C4-2B (cell line): ENCODE data around the gene CFAP46.
"Not testable (repeated sequence)": the region's sequence is repeated elsewhere in the genome, so short reads cannot be mapped to it uniquely, and the experiment has no call there.

Experiments used
- H3K27ac ChIP-seq: fragments of 450-650 bp; 2 replicates; pipeline ENCODE4 v1.5.1; 2017
- ZFX ChIP-seq: fragments of 450-650 bp; IDR thresholded peaks from 2 replicates; pipeline ENCODE4 v1.6.1; 2017
- TF ChIP-seq, protein P1 (sequence below): fragments of 450-650 bp; conservative IDR thresholded peaks from 2 replicates; pipeline ENCODE4 v1.5.1; 2017; ENCODE audit warnings: mild to moderate bottlenecking

CFAP46 gene

DNA sequence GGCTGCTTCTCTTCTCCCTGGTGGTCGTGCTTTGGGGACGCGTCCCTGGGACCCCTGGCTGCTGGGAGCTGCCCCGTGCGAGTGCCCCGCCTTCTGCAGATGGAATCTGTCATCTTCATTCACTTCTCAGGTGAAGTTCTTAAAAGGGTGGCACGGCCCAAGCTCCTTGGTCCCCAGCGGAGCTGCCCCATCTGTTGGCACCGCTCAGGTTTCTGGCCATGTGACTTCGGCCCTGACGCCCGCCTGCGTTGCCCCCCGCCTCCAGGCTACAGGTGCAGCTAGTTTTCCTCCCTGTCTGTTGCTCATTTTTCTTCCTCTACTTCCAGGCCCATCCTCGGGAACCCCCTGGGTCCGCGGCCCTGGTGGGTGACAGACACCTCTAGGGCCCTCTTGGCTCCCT, 149.6 kb downstream of the CFAP46 start:
- H3K27ac ChIP-seq: no peak overlapping the region
- TF ChIP-seq, protein P1, sequence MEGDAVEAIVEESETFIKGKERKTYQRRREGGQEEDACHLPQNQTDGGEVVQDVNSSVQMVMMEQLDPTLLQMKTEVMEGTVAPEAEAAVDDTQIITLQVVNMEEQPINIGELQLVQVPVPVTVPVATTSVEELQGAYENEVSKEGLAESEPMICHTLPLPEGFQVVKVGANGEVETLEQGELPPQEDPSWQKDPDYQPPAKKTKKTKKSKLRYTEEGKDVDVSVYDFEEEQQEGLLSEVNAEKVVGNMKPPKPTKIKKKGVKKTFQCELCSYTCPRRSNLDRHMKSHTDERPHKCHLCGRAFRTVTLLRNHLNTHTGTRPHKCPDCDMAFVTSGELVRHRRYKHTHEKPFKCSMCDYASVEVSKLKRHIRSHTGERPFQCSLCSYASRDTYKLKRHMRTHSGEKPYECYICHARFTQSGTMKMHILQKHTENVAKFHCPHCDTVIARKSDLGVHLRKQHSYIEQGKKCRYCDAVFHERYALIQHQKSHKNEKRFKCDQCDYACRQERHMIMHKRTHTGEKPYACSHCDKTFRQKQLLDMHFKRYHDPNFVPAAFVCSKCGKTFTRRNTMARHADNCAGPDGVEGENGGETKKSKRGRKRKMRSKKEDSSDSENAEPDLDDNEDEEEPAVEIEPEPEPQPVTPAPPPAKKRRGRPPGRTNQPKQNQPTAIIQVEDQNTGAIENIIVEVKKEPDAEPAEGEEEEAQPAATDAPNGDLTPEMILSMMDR: no peak
- TF ChIP-seq ZFX: no peak

DNA sequence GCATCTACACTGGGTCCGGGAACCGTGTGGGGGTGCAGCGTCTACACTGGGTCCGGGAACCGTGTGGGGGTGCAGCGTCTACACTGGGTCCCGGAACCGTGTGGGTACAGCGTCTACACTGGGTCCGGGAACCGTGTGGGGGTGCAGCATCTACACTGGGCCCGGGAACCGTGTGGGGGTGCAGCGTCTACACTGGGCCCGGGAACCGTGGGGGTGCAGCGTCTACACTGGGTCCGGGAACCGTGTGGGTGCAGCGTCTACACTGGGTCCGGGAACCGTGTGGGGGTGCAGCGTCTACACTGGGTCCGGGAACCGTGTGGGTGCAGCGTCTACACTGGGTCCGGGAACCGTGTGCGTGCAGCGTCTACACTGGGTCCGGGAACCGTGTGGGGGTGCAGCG, 150.3 kb downstream of the CFAP46 start:
- not testable (repeated sequence) for H3K27ac ChIP-seq

DNA sequence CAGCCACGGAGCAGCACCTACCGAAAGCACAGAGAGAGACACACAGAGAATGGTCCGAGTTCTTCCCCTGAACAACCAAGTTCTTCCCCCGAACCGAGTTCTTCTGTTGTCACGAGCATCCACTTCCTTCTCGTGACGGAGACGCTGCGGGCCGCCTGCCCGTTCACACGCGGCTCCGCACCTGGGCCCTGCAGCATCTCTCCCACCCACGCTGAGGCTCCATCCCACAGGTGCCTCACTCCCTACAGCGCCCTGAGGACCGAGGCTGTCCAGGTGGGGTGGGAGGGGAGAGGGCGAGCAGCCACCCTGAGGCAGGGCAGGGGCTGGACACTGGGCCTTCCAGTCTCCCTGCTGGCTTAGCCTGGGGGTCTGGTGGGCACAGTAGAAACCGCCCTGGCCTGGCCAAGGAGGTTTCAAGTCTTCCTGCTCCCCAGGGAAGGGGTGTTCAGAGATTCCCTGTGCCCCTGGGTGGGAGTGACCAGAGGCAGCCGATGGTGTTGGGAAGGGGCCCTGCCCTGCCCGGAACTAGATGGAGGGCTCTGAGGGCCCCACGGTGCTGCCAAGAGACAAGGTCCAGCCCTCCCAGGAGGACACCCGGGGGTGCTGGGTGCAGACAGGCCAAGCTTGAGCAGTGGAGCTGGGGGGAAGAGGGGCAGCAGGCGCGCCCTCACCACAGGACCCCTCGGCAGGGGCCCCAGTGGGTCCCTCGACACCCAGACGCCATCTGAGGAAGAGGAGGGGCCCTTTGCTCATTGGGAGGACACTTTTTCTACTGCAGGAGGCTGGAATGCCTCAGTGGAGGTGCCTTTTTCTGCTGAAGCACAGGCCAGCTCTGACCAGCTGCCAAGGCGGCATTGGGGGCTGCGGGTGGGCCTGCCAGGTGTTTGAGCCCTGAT, 151.2 kb downstream of the CFAP46 start:
- TF ChIP-seq ZFX: no peak
- TF ChIP-seq, protein P1: no peak
- H3K27ac ChIP-seq: no peak overlapping the region

DNA sequence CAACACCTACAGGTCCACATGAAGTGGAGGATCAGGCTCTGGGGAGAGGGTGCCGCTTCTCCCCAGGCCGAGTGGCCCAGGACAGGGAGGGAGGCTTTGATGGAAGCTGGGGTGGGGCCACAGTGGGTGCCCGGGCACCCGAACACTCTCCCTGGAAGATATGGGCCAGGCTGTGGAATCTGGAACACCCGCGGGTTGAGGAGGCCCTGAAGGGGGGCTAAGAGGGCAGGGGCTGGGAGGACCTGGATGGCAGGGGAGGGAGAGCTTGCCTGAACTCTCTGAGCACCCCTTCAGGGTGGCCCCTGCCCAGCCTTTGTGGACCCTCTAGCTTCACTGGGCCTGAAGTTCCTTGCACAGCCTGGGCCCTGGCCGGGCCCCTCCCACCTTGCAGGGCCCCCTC, 151.9 kb downstream of the CFAP46 start:
- no peak for TF ChIP-seq ZFX
- TF ChIP-seq, protein P1: no peak

DNA sequence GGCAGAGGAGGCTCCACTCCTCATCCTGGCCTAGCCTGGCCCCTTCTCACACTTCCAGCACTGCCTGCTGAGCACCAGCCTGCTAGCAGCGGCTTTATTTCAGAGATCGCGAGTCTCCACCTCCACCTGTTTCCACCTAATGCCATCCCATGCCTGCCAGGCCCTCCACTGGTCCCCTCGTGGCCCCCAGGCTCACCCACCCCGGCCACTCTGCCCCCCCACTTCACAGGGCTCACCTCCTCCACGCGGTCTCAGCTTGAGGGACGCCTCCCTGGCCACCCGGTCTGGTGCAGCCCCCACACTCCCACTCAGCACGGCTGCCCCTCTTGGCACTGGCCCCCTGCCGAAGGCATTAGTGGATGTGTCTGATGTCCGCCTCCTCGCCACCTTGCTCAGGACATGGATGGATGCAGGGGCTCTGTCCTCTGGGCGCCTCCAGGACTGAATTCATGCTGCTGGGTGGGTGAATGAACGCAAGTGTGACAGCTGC, 152.7 kb downstream of the CFAP46 start:
- TF ChIP-seq, protein P1: no peak
- no peak for TF ChIP-seq ZFX
- H3K27ac ChIP-seq: no peak overlapping the region

More for the DNA sequence above, 151.9 kb downstream of the CFAP46 start:
- H3K27ac ChIP-seq: no peak overlapping the region

DNA sequence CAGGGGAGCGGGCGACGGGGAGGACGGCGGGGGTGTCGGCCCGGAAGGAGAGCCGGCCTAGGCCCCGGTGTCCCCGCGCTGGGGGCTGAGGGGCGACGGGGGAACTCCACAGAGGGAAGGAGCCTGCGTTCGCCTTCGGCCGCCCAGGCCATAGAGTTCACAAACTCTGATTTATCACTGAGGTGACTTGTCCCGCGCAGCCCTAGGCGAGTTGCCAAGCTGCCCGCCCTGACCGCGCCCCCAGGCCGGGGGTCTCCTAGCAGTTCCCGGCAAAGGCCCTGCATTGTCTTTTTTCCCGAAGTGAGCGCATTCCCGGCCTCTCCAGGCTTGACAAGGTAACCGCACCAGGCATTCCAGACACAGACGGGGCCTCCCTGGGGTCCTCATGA, 153.5 kb downstream of the CFAP46 start:
- TF ChIP-seq, protein P1: no peak
- TF ChIP-seq ZFX: no peak
- no peak overlapping the region for H3K27ac ChIP-seq

DNA sequence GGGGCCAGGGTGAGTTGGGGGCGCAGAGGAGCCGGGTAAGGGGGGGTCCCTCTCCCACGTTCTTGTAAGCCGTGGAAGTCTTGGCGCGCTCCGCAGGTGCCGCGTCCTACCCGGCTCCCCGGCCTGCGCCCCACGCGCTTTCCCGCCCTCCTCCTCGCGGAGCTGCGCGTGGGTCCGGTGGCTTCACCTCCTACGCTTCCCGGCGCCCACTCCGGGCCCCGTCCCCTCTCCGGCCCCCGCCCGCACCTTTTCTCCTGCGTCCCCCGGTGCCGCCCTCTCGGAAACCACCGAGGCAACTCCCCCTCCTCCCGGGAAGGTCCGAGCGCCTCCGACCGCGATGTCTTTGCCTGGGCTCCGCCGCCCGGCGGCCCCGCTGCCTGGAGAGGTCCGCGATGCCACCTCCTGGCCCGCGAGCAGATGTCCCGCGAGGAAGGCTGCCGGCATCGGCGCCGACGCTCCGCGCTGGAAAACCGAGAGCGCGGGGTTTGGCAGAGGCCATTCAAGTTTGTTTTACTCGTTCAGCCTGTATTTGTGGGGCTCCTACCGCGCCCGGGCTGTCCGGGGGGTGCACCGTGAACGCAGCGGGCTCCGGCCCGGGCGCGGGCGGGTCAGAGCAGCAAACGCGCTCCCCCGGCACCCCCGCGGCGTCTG, 154.1 kb downstream of the CFAP46 start:
- no peak overlapping the region for H3K27ac ChIP-seq
- no peak for TF ChIP-seq ZFX
- TF ChIP-seq, protein P1: no peak; the same call in 1 of the 2 replicates
